Sigmoid colon (tissue), 4 donors: ENCODE data around the gene OR10G3.

ENCODE experiments used
- POLR2A ChIP-seq, 2 donors: fragments of 450-650 bp; IDR thresholded peaks; one replicate each; pipeline ENCODE4 v1.6.1; 2016; ENCODE audit warnings: antibody characterized with exemption in 2 of 2, mild to moderate bottlenecking in 2 of 2, moderate library complexity in 2 of 2
- POLR2AphosphoS5 ChIP-seq, 4 donors: sonication (generic); formaldehyde crosslinking; IDR thresholded peaks; one replicate each; pipeline ENCODE4 v1.6.1; 2017; ENCODE audit warnings: antibody characterized with exemption in 4 of 4

DNA sequence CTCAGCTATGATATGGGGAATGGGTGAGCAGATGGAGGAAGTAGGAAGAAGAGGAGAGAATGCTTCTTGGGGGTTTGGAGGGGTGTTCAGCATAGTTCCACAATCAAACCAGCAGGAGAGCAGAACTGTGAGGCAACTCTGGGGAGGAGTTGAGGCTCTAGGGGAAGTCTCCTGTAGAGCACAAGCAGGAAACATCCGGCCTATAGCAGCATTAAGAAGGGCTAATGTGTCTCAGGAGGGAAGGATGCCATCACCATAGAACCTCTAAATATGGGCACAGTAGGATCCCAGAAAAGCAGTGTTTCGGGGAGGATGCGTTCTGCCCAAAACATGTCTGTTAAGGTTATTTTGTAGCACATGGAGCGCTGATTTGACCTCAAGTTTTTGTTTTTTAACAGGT is 45.3 kb downstream of the OR10G3 start:
- TF ChIP-seq POLR2AphosphoS5 (IDR thresholded peaks at IDR 0.05) (no peak), POLR2A (IDR thresholded peaks at IDR 0.05) (no peak)
